ENCODE measurements around the gene EHD2.
A peak's percentile ranks its signal among the peaks of the same experiment; 100 is the strongest.
"Not testable (repeated sequence)": the region's sequence is repeated elsewhere in the genome, so short reads cannot be mapped to it uniquely, and the experiment has no call there.

Gene EHD2

DNA sequence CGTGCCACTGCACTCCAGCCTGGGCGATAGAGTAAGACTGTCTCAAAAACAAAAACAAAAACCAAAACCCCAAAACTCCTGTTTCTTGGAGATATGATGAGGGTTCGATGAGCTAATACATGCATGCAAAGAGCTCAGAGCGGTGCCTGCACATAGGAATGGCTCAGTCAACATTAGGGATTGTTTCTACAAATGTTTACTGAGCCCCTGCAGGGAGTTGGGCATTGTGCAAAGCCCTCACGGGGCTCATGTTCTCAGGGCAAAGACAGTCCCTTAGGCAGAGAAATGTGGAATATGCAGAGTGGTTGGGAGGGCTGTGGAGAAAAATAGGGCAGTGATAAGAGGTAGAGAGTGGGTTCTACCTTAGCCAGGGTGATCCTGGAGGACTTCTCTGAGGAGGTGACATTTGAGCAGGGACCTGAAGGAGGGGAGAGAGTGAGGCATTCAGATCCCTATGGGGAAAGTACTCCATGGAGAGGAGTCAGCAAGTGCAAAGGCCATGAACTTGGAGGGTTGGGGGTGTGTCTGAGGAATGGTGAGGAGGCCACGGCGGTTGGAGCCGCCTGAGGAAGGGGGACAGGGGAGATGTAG lies 1.5 kb upstream of the EHD2 start:
- DNase-seq (ENCODE audit: low read depth in 3 of 3, low spot score in 1 of 3), result no peak

GRCh38 chr19:47714339-47714738 lies 1.1 kb downstream of the EHD2 start:
- DNase-seq (ENCODE audit: low read depth in 3 of 3, low spot score in 1 of 3), result no peak

GRCh38 chr19:47714855-47715254 lies 1.6 kb downstream of the EHD2 start:
- not testable (repeated sequence) for DNase-seq (ENCODE audit: low read depth in 3 of 3, low spot score in 1 of 3)

DNA sequence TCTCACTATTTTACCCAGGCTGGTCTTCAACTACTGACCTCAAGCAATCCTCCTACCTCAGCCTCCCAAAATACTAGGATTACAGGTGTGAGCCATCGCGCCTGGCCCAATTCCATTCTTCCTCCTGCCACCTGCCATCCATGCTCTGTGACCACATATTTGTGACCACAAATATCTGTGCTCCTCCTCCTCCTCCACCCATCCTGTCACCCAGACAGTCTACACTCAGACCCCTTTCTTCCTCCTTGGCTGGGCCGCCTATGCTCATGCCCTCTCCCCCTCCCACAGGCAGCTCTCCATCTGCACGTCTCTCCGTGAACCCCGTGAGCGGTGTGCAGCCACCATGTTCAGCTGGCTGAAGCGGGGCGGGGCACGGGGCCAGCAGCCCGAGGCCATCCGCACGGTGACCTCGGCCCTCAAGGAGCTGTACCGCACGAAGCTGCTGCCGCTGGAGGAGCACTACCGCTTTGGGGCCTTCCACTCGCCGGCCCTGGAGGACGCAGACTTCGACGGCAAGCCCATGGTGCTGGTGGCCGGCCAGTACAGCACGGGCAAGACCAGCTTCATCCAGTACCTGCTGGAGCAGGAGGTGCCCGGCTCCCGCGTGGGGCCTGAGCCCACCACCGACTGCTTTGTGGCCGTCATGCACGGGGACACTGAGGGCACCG lies 3.2 kb downstream of the EHD2 start:
- DNase-seq (ENCODE audit: low read depth in 3 of 3, low spot score in 1 of 3), result no peak

DNA sequence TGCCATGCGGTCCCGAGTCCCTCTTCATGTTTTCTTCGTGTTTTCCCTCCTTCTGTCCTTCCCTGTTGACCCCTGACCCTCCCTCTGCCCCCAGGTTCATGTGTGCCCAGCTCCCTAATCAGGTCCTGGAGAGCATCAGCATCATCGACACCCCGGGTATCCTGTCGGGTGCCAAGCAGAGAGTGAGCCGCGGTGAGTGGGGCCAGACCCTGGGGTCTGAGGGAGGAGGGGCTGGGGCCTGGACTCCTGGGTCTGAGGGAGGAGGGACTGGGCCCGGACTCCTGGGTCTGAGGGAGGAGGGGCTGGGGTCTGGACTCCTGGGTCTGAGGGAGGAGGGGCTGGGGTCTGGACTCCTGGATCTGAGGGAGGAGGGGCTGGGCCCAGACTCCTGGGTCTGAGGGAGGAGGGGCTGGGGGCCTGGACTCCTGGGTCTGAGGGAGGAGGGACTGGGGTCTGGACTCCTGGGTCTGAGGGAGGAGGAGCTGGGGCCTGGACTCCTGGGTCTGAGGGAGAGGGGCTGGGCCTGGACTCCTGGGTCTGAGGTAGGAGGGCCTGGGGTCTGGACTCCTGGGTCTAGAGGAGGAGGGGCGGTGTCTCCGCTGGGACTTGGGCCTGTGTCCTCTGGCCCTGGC lies 5.3 kb downstream of the EHD2 start:
- DNase-seq (ENCODE audit: low read depth in 3 of 3, low spot score in 1 of 3), result not testable (repeated sequence)

GRCh38 chr19:47719047-47719859 lies 6.0 kb downstream of the EHD2 start:
- no peak for DNase-seq (ENCODE audit: low read depth in 3 of 3, low spot score in 1 of 3)

DNA sequence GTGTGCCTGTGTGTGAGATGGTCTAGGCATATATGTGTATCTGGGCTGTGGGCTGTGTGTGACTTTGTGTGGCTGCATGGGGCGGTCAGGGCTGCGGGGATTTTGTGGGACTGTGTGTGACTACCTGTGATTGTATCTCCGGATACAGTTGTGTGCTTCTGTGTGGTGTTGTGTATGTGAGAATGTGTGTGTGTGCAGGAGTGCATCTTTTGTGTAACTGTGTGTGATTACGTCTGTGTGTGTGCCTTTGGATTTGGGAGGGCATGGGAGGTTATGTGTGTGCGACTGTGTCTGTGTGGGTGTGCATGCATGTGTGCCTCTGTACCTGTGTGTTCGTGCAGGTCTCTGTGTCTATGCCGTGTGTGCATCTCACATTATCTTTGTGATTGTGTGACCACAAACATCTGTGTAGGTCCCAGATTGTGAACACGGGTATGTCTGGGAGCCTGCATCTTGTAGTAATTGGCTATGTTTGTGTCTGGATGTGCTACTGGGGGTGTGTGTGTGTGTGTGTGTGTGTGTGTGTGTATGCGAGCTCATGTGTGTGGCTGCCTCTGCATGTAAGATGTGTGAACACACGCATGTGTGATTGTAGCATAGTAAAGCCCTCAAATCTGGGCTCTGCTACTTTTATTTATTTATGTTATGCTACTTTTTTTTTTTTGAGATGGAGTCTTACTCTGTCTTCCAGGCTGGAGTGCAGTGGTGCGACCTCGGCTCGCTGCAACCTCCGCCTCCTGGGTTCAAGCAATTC lies 7.6 kb downstream of the EHD2 start:
- DNase-seq (ENCODE audit: low read depth in 3 of 3, low spot score in 1 of 3), result no peak

GRCh38 chr19:47723581-47723940 lies 10.3 kb downstream of the EHD2 start:
- DNase-seq (ENCODE audit: low read depth in 3 of 3, low spot score in 1 of 3), result no peak

DNA sequence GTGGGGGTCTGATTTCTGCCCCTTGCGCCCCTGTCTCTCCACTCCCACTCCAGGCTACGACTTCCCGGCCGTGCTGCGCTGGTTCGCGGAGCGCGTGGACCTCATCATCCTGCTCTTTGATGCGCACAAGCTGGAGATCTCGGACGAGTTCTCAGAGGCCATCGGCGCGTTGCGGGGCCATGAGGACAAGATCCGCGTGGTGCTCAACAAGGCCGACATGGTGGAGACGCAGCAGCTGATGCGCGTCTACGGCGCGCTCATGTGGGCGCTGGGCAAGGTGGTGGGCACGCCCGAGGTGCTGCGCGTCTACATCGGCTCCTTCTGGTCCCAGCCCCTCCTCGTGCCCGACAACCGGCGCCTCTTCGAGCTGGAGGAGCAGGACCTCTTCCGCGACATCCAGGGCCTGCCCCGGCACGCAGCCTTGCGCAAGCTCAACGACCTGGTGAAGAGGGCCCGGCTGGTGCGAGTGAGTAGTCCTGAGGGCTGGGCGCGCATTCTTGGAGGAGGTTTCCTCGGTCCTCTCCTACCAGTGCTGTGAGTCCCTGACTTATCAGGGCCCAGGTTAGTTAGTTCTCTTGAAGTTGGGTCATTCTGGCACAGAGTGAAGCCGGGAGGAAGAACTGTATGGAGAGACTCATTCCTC lies 12.7 kb downstream of the EHD2 start:
- no peak for DNase-seq (ENCODE audit: low read depth in 3 of 3, low spot score in 1 of 3)

- DNase-seq (ENCODE audit: low read depth in 3 of 3, low spot score in 1 of 3), result no peak
Measured at GRCh38 chr19:47726467-47726866, 13.2 kb downstream of the EHD2 start.

GRCh38 chr19:47728295-47728694 lies 15.1 kb downstream of the EHD2 start:
- DNase-seq (ENCODE audit: low read depth in 3 of 3, low spot score in 1 of 3), result not testable (repeated sequence)

DNA sequence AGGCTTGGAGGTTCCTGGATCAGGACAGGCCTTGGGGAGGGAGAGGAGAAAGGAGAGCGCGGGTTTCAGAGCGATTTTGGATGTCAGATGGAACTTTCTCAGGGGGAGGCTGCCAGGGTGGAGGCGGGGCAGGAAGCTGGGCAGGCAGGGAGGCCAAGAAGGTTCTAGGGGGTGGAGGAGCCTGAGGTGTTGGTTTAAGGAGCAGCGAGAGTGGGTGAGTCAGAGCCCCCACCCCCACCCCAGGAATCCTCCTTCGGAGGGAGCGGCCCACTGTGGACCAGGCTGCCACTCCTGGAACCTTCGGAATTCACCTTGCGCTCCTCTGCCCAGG lies 16.2 kb downstream of the EHD2 start:
- DNase-seq (ENCODE audit: low read depth in 3 of 3, low spot score in 1 of 3), result no peak

- DNase-seq (ENCODE audit: low read depth in 3 of 3, low spot score in 1 of 3), result peak in 1 of 3 donors; percentile 41
Measured at GRCh38 chr19:47729799-47730520, 16.7 kb downstream of the EHD2 start.

GRCh38 chr19:47730521-47730889 lies 17.3 kb downstream of the EHD2 start:
- no peak for DNase-seq (ENCODE audit: low read depth in 3 of 3, low spot score in 1 of 3)

DNA sequence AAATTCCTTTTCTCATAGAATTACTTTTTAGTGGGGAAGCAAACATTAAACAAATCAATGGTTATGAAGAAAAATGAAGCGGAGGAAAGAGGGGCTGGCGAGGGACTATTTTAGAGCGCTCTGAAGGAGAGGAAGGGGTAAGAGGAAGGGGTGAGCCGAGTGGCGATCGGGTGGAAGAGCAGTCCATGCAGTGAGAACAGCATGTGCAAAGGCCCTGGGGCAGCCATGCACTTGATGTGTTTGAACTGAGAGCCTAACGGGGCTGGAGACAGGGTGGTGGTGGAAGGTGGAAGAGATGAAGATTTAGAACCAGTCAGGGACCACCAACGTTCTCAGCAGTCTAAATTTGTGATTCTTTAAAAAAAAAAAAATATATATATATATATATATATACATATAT lies 17.7 kb downstream of the EHD2 start:
- no peak for DNase-seq (ENCODE audit: low read depth in 3 of 3, low spot score in 1 of 3)

DNA sequence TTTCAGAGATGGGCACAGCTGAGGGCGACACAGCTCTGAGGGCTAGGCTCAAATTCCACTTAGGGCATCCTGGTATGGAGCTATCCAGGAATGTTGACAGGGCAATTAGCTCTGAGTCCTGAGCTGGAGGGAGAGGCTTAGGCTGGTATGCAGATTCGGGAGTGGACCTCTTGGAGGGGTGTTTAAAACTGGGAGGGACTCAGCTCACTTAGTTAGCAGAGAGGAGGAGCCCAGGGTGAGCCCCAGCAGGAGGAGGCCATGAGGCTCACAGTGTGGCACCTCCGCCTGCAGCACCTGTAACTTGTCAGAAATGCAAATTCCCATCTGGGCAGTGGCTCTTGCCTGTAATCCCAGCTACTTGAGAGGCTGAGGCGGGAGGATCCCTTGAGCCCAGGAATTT lies 21.9 kb downstream of the EHD2 start:
- no peak for DNase-seq (ENCODE audit: low read depth in 3 of 3, low spot score in 1 of 3)

DNA sequence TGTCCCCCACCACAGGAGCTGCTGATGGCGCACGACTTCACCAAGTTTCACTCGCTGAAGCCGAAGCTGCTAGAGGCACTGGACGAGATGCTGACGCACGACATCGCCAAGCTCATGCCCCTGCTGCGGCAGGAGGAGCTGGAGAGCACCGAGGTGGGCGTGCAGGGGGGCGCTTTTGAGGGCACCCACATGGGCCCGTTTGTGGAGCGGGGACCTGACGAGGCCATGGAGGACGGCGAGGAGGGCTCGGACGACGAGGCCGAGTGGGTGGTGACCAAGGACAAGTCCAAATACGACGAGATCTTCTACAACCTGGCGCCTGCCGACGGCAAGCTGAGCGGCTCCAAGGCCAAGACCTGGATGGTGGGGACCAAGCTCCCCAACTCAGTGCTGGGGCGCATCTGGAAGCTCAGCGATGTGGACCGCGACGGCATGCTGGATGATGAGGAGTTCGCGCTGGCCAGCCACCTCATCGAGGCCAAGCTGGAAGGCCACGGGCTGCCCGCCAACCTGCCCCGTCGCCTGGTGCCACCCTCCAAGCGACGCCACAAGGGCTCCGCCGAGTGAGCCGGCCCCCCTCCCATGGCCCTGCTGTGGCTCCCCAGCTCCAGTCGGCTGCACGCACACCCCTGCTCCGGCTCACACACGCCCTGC lies 27.8 kb downstream of the EHD2 start:
- DNase-seq (ENCODE audit: low read depth in 3 of 3, low spot score in 1 of 3), result no peak

DNA sequence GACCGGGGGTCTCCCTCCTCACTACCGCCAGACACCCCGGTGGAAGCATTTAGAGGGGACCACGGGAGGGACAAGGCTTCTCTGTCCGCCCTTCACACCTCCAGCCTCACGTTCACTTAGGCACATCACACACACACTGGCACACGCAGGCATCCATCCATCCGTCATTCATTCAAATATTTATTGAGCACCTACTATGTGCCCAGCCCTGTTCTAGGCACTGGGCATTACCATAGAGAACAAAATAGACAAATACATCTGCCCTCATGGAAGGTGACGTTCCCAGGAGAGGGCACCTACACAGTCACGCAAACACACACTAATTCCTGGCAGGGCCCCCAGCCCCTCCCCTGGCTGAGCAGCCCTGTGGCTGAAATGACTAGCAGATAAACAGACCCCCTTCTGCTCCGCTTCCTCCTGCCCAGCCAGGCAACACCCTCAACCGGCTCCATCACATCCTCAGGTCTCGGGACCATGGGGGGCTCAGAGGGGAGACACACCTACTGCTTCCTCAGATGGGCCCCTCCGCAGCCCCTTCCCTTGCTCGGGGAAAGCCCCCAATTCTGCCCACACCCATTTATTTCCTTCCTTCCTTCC lies 28.4 kb downstream of the EHD2 start:
- no peak for DNase-seq (ENCODE audit: low read depth in 3 of 3, low spot score in 1 of 3)

GRCh38 chr19:47742634-47743033 lies 29.4 kb downstream of the EHD2 start:
- no peak for DNase-seq (ENCODE audit: low read depth in 3 of 3, low spot score in 1 of 3)

Measured in stimulated activated CD4-positive, alpha-beta T cell treated with anti-CD3 and anti-CD28 coated beads, TNF-alpha, amount 100 ng/mL, for 1 hour (primary cell).